Colon (tissue), 2 donors: ENCODE results near the gene ZDHHC9.

Experiments used
- FAIRE-seq: peaks from 2 replicates; lab custom pipeline; 2012; peaks lifted over from hg19 to GRCh38; lab: Jason Lieb, UNC
- donor health status: control.
- donor health status: control.

ZDHHC9 gene

GRCh38 chrX:129762448-129762847 is 81.2 kb downstream of the ZDHHC9 start:
- FAIRE-seq, result no peak

- FAIRE-seq, result no peak
These were observed 82.1 kb downstream of the ZDHHC9 start for GRCh38 chrX:129761596-129761995.

GRCh38 chrX:129760981-129761380 is 82.7 kb downstream of the ZDHHC9 start:
- FAIRE-seq, result no peak

GRCh38 chrX:129760155-129760554 is 83.5 kb downstream of the ZDHHC9 start:
- FAIRE-seq, result no peak

GRCh38 chrX:129759576-129760061 is 84.1 kb downstream of the ZDHHC9 start:
- FAIRE-seq, result no peak

GRCh38 chrX:129755779-129756650 is 87.7 kb downstream of the ZDHHC9 start:
- no peak for FAIRE-seq

- FAIRE-seq, result no peak
These were observed 89.3 kb downstream of the ZDHHC9 start for GRCh38 chrX:129754056-129755024.
